H1 (cell line): ENCODE measurements around the gene GPC4. TPM values are rescaled to one million over a fixed set of nuclear protein-coding genes. Genes with fewer than 3 reads are reported as not detected.

Experiments used
- CTCF ChIA-PET: fragments of 300-600 bp; sonication (Branson Sonifier 250); formaldehyde crosslinking; loops from one replicate; lab custom pipeline; 2021; ENCODE audit not compliant: partially characterized antibody; lab: Charles Lee
- POLR2A ChIA-PET: fragments of 300-600 bp; sonication (Branson Sonifier 250); formaldehyde crosslinking; loops from one replicate; lab custom pipeline; 2021; ENCODE audit warnings: inconsistent platforms; ENCODE audit not compliant: partially characterized antibody; lab: Charles Lee
- DNase-seq, 2 experiments: peaks; one replicate each; pipeline versions ENCODE4 v3.0.0 to v3.0.0-alpha.2; 2010 to 2022; ENCODE audit warnings: low spot score in 2 of 2, low read depth in 1 of 2, mixed read lengths in 1 of 2
- FAIRE-seq: peaks from 2 replicates; lab custom pipeline; 2011; peaks lifted over from hg19 to GRCh38; lab: Jason Lieb, UNC
- H2AFZ ChIP-seq: 2 replicates; pipeline ENCODE4 v1.8.1; 2012; ENCODE audit warnings: low read length, inconsistent platforms
- H2AK5ac ChIP-seq: 2 replicates; pipeline ENCODE4 v1.6.1; 2013; ENCODE audit warnings: low read depth, low read length
- H2BK120ac ChIP-seq: replicated peaks from 2 replicates; pipeline ENCODE3; 2013; ENCODE audit warnings: low read depth, low read length, inconsistent platforms
- H2BK12ac ChIP-seq: 2 replicates; pipeline ENCODE4 v1.6.1; 2013; ENCODE audit warnings: low read depth, low read length
- H2BK15ac ChIP-seq: 2 replicates; pipeline ENCODE4 v1.6.1; 2013; ENCODE audit warnings: low read length
- H2BK20ac ChIP-seq: 2 replicates; pipeline ENCODE4 v1.6.1; 2013; ENCODE audit warnings: low read length
- H2BK5ac ChIP-seq: 2 replicates; pipeline ENCODE4 v1.6.1; 2013; ENCODE audit warnings: low read depth, low read length
- H3K14ac ChIP-seq: 2 replicates; pipeline ENCODE4 v1.6.1; 2013; ENCODE audit warnings: inconsistent platforms; ENCODE audit not compliant: insufficient read length
- H3K18ac ChIP-seq: 2 replicates; pipeline ENCODE4 v1.6.1; 2013; ENCODE audit warnings: low read length; ENCODE audit errors: extremely low read depth
- H3K23ac ChIP-seq: 2 replicates; pipeline ENCODE4 v1.6.1; 2013; ENCODE audit warnings: inconsistent platforms; ENCODE audit not compliant: insufficient read length
- H3K23me2 ChIP-seq: 2 replicates; pipeline ENCODE4 v1.6.1; 2013; ENCODE audit warnings: low read depth, low read length
- H3K27ac ChIP-seq: 2 replicates; pipeline ENCODE4 v1.6.1; 2011; ENCODE audit warnings: low read depth, low read length, inconsistent platforms
- H3K27me3 ChIP-seq, 4 experiments: replicated peaks in 1 of 4; 1 replicate in 1 of 4; 2 replicates in 3 of 4; pipeline versions ENCODE4 v1.6.1 to v1.8.1; 2011 to 2013; ENCODE audit warnings: low read length in 3 of 4, mild to moderate bottlenecking in 3 of 4, inconsistent platforms in 2 of 4, mixed read lengths in 2 of 4, moderate library complexity in 1 of 4; ENCODE audit not compliant: control insufficient read depth in 3 of 4, insufficient read depth in 3 of 4; ENCODE audit errors: extremely low read depth in 1 of 4
- H3K36me3 ChIP-seq, 4 experiments: 2 replicates each; pipeline versions ENCODE4 v1.6.1 to v1.8.1; 2011 to 2013; ENCODE audit warnings: mild to moderate bottlenecking in 4 of 4, low read length in 3 of 4, moderate library complexity in 2 of 4, control low read depth in 1 of 4, inconsistent platforms in 1 of 4; ENCODE audit not compliant: insufficient read depth in 4 of 4, control insufficient read depth in 2 of 4
- H3K4ac ChIP-seq: replicated peaks from 2 replicates; pipeline ENCODE3; 2013; ENCODE audit warnings: low read length, low read depth, mixed read lengths, inconsistent platforms; ENCODE audit not compliant: insufficient read length
- H3K4me1 ChIP-seq, 4 experiments: replicated peaks in 1 of 4; 1 replicate in 1 of 4; 2 replicates in 3 of 4; pipeline versions ENCODE4 v1.6.1 to v1.8.1; 2011 to 2013; ENCODE audit warnings: low read length in 3 of 4, inconsistent platforms in 2 of 4, mixed read lengths in 1 of 4; ENCODE audit not compliant: insufficient read depth in 4 of 4, control insufficient read depth in 3 of 4
- H3K4me2 ChIP-seq, 2 experiments: 2 replicates each; pipeline versions ENCODE4 v1.6.1 to v1.8.1; 2011 to 2013; ENCODE audit warnings: low read depth in 2 of 2, low read length in 2 of 2, control low read depth in 1 of 2, inconsistent platforms in 1 of 2, mild to moderate bottlenecking in 1 of 2; ENCODE audit not compliant: insufficient read depth in 1 of 2
- H3K4me3 ChIP-seq, 4 experiments: fragments of 200-600, 300-600 bp in 1 of 4; sonication (generic), shearing (Covaris generic), sonication (Bioruptor Twin) in 1 of 4; 2 replicates each; pipeline versions ENCODE4 v1.5.1 to v1.8.1; 2011 to 2016; ENCODE audit warnings: low read length in 4 of 4, low read depth in 3 of 4, control low read depth in 2 of 4, inconsistent platforms in 2 of 4, mild to moderate bottlenecking in 2 of 4, mixed read lengths in 1 of 4, moderate library complexity in 1 of 4; ENCODE audit not compliant: insufficient read depth in 2 of 4; ENCODE audit errors: extremely low read depth in 1 of 4
- H3K56ac ChIP-seq: replicated peaks from 2 replicates; pipeline ENCODE3; 2013; ENCODE audit warnings: low read depth, mild to moderate bottlenecking, mixed read lengths, low read length, inconsistent platforms; ENCODE audit not compliant: insufficient read length
- H3K79me1 ChIP-seq: 2 replicates; pipeline ENCODE4 v1.6.1; 2013; ENCODE audit warnings: low read depth, low read length, control low read depth
- H3K79me2 ChIP-seq, 2 experiments: 2 replicates each; pipeline versions ENCODE4 v1.6.1 to v1.8.1; 2012 to 2013; ENCODE audit warnings: low read length in 2 of 2, mild to moderate bottlenecking in 2 of 2, inconsistent platforms in 1 of 2; ENCODE audit not compliant: insufficient read depth in 2 of 2, control insufficient read depth in 1 of 2
- H3K9ac ChIP-seq, 4 experiments: replicated peaks in 1 of 4; 1 replicate in 1 of 4; 2 replicates in 3 of 4; pipeline versions ENCODE4 v1.6.1 to v1.8.1; 2011 to 2013; ENCODE audit warnings: low read depth in 3 of 4, low read length in 3 of 4, control low read depth in 2 of 4, mild to moderate bottlenecking in 2 of 4, moderate library complexity in 2 of 4, inconsistent platforms in 1 of 4; ENCODE audit errors: extremely low read depth in 1 of 4
- H3K9me3 ChIP-seq, 2 experiments: 2 replicates each; pipeline versions ENCODE4 v1.6.1 to v1.8.1; 2012 to 2013; ENCODE audit warnings: mild to moderate bottlenecking in 2 of 2, moderate library complexity in 2 of 2, control low read depth in 1 of 2, inconsistent platforms in 1 of 2, low read depth in 1 of 2, low read length in 1 of 2, mixed read lengths in 1 of 2; ENCODE audit not compliant: insufficient read depth in 2 of 2
- H4K20me1 ChIP-seq, 2 experiments: replicated peaks in 1 of 2; 2 replicates each; pipeline versions ENCODE3 to v1.8.1; 2011 to 2013; ENCODE audit warnings: inconsistent platforms in 2 of 2, low read length in 2 of 2, mild to moderate bottlenecking in 1 of 2; ENCODE audit not compliant: insufficient read depth in 2 of 2, control insufficient read depth in 1 of 2
- H4K5ac ChIP-seq: 2 replicates; pipeline ENCODE4 v1.6.1; 2013; ENCODE audit warnings: low read length, low read depth, mixed read lengths, inconsistent platforms; ENCODE audit not compliant: insufficient read length
- H4K8ac ChIP-seq: 2 replicates; pipeline ENCODE4 v1.8.0; 2013; ENCODE audit warnings: mild to moderate bottlenecking, moderate library complexity, low read length, inconsistent platforms; ENCODE audit not compliant: insufficient read depth; ENCODE audit errors: extremely low read depth
- H4K91ac ChIP-seq: replicated peaks from 2 replicates; pipeline ENCODE3; 2013; ENCODE audit warnings: low read length, mixed read lengths, inconsistent platforms; ENCODE audit not compliant: insufficient read length
- HDAC2 ChIP-seq, 2 experiments: fragments of 300-600 bp in 1 of 2; sonication (generic) in 1 of 2; IDR thresholded peaks; 2 replicates each; pipeline ENCODE4 v1.6.1; 2011 to 2012; ENCODE audit warnings: low read depth in 2 of 2, low read length in 2 of 2, mild to moderate bottlenecking in 2 of 2, moderate library complexity in 2 of 2, borderline replicate concordance in 1 of 2, inconsistent platforms in 1 of 2
- PHF8 ChIP-seq: fragments of 200-600 bp; sonication (generic); conservative IDR thresholded peaks from 2 replicates; pipeline ENCODE4 v1.7.1; 2012; ENCODE audit warnings: low read depth, mild to moderate bottlenecking, inconsistent platforms, low read length, moderate library complexity
- POLR2A ChIP-seq, 2 experiments: IDR thresholded peaks; 1 replicate in 1 of 2; 2 replicates in 1 of 2; pipeline ENCODE4 v1.6.1; 2011; ENCODE audit warnings: low read depth in 2 of 2, low read length in 2 of 2, mild to moderate bottlenecking in 2 of 2; ENCODE audit errors: control extremely low read depth in 1 of 2
- RAD21 ChIP-seq, 2 experiments: IDR thresholded peaks in 1 of 2; conservative IDR thresholded peaks in 1 of 2; 2 replicates each; pipeline ENCODE4 v1.6.1; 2011; ENCODE audit warnings: low read depth in 2 of 2, low read length in 2 of 2, improper control_type of control experiment in 1 of 2, inconsistent platforms in 1 of 2, mild to moderate bottlenecking in 1 of 2, moderate library complexity in 1 of 2
- SP1 ChIP-seq: IDR thresholded peaks from 2 replicates; pipeline ENCODE4 v1.6.1; 2011; ENCODE audit warnings: low read depth, low read length
- SP4 ChIP-seq: IDR thresholded peaks from 2 replicates; pipeline ENCODE4 v1.6.1; 2012; ENCODE audit warnings: low read length, inconsistent platforms
- TBP ChIP-seq: IDR thresholded peaks from 2 replicates; pipeline ENCODE4 v1.6.1; 2011; ENCODE audit warnings: low read depth, low read length, improper control_type of control experiment
- WGBS, 2 experiments: shearing (Covaris generic) in 1 of 2; methylation state at CpG; one replicate each; pipeline versions ENCODE4 v1.1.6 to v1.1.7; 2013 to 2015; ENCODE audit warnings: low lambda C conversion rate in 2 of 2, mixed read lengths in 2 of 2, inconsistent platforms in 1 of 2, low coverage in 1 of 2, missing lambda C conversion rate in 1 of 2; ENCODE audit not compliant: insufficient replicate concordance in 2 of 2, insufficient coverage in 1 of 2, insufficient read length in 1 of 2; ENCODE audit errors: extremely low coverage in 1 of 2, missing lambda C conversion rate in 1 of 2; 5-methylcytosine and 5-hydroxymethylcytosine counted together
- long read RNA-seq, 2 experiments: library from RNA in 1 of 2; library from capped mRNA in 1 of 2; stranded (forward); transcript quantifications; one replicate each; pipeline ENCODE4 v2.0.0, GENCODE V29; 2021; ENCODE audit warnings: inconsistent platforms in 1 of 2
- polyA minus RNA-seq, 3 experiments: library from RNA; depleted of rRNA, polyadenylated mRNA; stranded (reverse); fragments of >200 nt; gene quantifications; 1 replicate in 2 of 3; 2 replicates in 1 of 3; pipeline ENCODE4 v1.2.3, GENCODE V29; 2011
- polyA plus RNA-seq, 7 experiments: library from polyadenylated mRNA; depleted of rRNA in 3 of 7; stranded (reverse) in 5 of 7; unstranded in 2 of 7; fragments of >200 nt in 5 of 7; fragments of 200-250 nt in 2 of 7; gene quantifications; 1 replicate in 5 of 7; 2 replicates in 1 of 7; 4 replicates in 1 of 7; pipeline versions ENCODE4 v1.2.1 to v1.2.3, GENCODE V29; 2011 to 2013; ENCODE audit warnings: missing spikeins in 2 of 7, mixed read lengths in 2 of 7
- total RNA-seq: library from RNA; stranded (reverse); fragmentation: NEBNext Ultra II Directional; extraction: Animal tissue kit (Norgen Biotek cat#: 25700); gene quantifications from 2 replicates; pipeline ENCODE4 v1.2.1, GENCODE V29; 2021

The GPC4 gene
- total RNA-seq: 225 and 230 TPM in 2 replicates
- polyA plus RNA-seq (2011; rRNA removed): 46.8 and 52.0 TPM in 2 replicates
- polyA plus RNA-seq (2011; cell fraction: cytosol; rRNA removed): 48.3 TPM
- 47.3 TPM for polyA plus RNA-seq (2011; cell fraction: nucleus; rRNA removed)
- polyA plus RNA-seq (2012, experiment 1 of 2): 125 to 163 TPM (median 149 TPM) in 4 replicates
- polyA plus RNA-seq (2012, experiment 2 of 2): 62.4 TPM
- 226 TPM for polyA plus RNA-seq (2013, experiment 1 of 2)
- polyA plus RNA-seq (2013, experiment 2 of 2): 230 TPM
- polyA minus RNA-seq (2011; rRNA and poly(A)+ RNA removed): 72.3 and 79.2 TPM in 2 replicates
- polyA minus RNA-seq (2011; cell fraction: cytosol; rRNA and poly(A)+ RNA removed): 82.6 TPM
- 53.9 TPM for polyA minus RNA-seq (2011; cell fraction: nucleus; rRNA and poly(A)+ RNA removed)
- long read RNA-seq, experiment 1, full-length matches to known transcripts: 55 of 282 reads
- long read RNA-seq, experiment 1, partial matches to known transcripts: 127 of 282 reads
- long read RNA-seq, experiment 1, other reads (novel, unspliced or antisense): 100 of 282 reads
- long read RNA-seq, experiment 2, partial matches to known transcripts: 3 of 38 reads
- long read RNA-seq, experiment 2, other reads (novel, unspliced or antisense): 35 of 38 reads

GRCh38 chrX:133415276-133416105, at the start of gene GPC4:
GPC4 (minus strand) TSS chrX:133415489; CDS start chrX:133414965, 524 bp downstream.
- 1% methylated on average over 20 of the region's 90 CpGs; no CpG with 5 or more reads in 1 of the 2 experiments for WGBS, 2 experiments
- Histone ChIP-seq H3K18ac (peak within 1 kb of the TSS; percentile 71), H3K27ac (peak within 1 kb of the TSS; percentile 67; the same call in 1 of the 2 replicates), H2BK12ac (no peak within 1 kb of the TSS), H3K4me3 (peak within 1 kb of the TSS; percentile 72 to 97 (median 86)), H2BK5ac (peak within 1 kb of the TSS; percentile 71; the same call in 1 of the 2 replicates), H2AFZ (no peak within 1 kb of the TSS), H2BK20ac (no peak within 1 kb of the TSS), H3K36me3 (peaks cover 2 to 18% (median 8%) of the 10 kb centered on the region in 4 experiments; a peak in 7 of 8 replicates), H3K23ac (no peak within 1 kb of the TSS), H4K5ac (peak within 1 kb of the TSS; percentile 23), H4K20me1 (peaks cover 13 to 25% of the 10 kb centered on the region in 2 experiments), H3K79me2 (peaks cover 31 to 46% of the 10 kb centered on the region in 2 experiments), H2BK15ac (no peak within 1 kb of the TSS), H3K23me2 (peaks cover 7% of the 10 kb centered on the region; the same call in 1 of the 2 replicates), H3K56ac (peak within 1 kb of the TSS; percentile 90), H3K27me3 (no peaks in the 10 kb centered on the region), H3K14ac (peak within 1 kb of the TSS; percentile 17), H2AK5ac (no peak within 1 kb of the TSS), H3K4ac (peak within 1 kb of the TSS; percentile 66), H4K91ac (peak within 1 kb of the TSS; percentile 93), H3K4me2 (peak within 1 kb of the TSS; percentile 72 to 75), H2BK120ac (peak within 1 kb of the TSS; percentile 79), H3K79me1 (peaks cover 7% of the 10 kb centered on the region; the same call in 1 of the 2 replicates), H4K8ac (peak within 1 kb of the TSS; percentile 83), H3K9me3 (no peaks in the 10 kb centered on the region), H3K9ac (peak within 1 kb of the TSS; percentile 56 to 74 (median 72)), H3K4me1 (peaks cover 0 to 13% (median 6%) of the 10 kb centered on the region in 4 experiments; a peak in 4 of 7 replicates)
- FAIRE-seq: no peak
- POLR2A ChIA-PET: interaction anchor here (0.8 to 1.7 kb wide), 8 partner anchors 10 to 253 kb away, joined by 3 to 7 read pairs (median 4); no protein-coding TSS in a partner anchor
- CTCF ChIA-PET: interaction anchor here (0.7 to 1.0 kb wide), 2 partner anchors 149 to 234 kb away, joined by 3 to 4 read pairs; no protein-coding TSS in a partner anchor
- DNase-seq: peak in 1 of 2 experiments; percentile 79
- TF ChIP-seq TBP: peak; percentile 54; the same call in 1 of the 2 replicates
- peak; percentile 60; the same call in 1 of the 2 replicates for TF ChIP-seq SP1
- no peak for TF ChIP-seq SP4
- TF ChIP-seq HDAC2 (IDR thresholded peaks at IDR 0.05; ENCODE audit: borderline replicate concordance in 1 of 2, low read depth in 2 of 2, low read length in 2 of 2): 0 out of 4 replicates have a peak, but pooled peaks of 1 of the 2 experiments have one; percentile 25
- TF ChIP-seq POLR2A (IDR thresholded peaks at IDR 0.05; ENCODE audit: control extremely low read depth in 1 of 2, low read depth in 2 of 2, low read length in 2 of 2): peak; percentile 33 to 67
- 0 out of 2 replicates have a peak, but pooled peaks have one; percentile 25 for TF ChIP-seq PHF8
- TF ChIP-seq RAD21 (IDR thresholded peaks at IDR 0.05 in 1 of 2, conservative IDR thresholded peaks at IDR 0.05 in 1 of 2; ENCODE audit: low read depth in 2 of 2, low read length in 2 of 2): peak; percentile 5 to 29; a peak in 2 of 4 replicates
